ENCODE measurements around the gene GLI3. TPM values are rescaled to one million over a fixed set of nuclear protein-coding genes. Genes with fewer than 3 reads are reported as not detected.
"Not testable (repeated sequence)": the region's sequence is repeated elsewhere in the genome, so short reads cannot be mapped to it uniquely, and the experiment has no call there.

Gene GLI3
- total RNA-seq, 1 experiment from 2014 or later = 4.4 TPM

DNA sequence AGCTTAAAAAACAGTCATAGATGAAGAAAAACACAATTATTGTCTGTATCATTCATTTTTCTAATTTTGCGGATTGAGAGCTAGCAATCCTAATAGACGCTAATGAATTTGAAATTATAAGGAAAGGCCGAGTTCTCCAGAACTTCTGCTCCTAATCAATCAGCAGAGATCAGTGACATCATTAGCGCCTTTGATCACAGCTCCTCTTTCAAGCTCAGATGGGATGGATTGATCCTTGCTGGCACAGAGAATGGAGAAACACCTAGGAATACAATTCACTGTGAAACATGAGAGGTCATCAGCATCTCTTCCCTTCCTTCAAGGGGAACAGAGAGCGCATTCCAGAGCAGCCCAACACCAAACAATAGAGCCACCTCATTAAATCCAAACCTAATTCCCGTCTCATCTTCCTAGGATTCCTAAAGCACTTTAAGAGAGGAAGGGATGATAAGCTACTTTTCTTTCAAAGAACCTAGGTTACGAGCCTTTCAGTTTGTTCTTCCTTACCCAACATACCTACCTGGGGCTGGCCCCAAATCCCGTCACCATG is 24.4 kb downstream of the GLI3 start:
- no peak for DNase-seq (ENCODE audit: low read depth)

DNA sequence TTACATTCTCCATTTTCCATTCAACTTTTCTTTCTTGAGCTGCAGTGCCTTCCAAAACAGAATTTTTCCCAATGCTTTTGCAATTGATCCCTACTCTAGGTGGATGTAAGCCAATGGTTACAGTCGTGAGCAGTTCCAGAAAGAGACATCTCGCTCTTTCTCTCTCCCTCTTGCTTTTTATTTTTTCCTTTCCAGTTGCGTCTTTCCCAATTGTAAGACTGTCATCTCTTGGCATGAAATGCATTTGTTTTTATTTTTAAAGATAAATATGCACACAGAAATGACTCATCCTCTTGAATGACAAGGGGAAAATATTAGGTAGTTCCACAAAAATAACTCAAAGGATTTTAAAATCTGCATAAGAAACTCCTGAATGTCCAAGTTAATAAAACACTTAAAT is 25.1 kb downstream of the GLI3 start:
- DNase-seq (ENCODE audit: low read depth) = no peak

DNA sequence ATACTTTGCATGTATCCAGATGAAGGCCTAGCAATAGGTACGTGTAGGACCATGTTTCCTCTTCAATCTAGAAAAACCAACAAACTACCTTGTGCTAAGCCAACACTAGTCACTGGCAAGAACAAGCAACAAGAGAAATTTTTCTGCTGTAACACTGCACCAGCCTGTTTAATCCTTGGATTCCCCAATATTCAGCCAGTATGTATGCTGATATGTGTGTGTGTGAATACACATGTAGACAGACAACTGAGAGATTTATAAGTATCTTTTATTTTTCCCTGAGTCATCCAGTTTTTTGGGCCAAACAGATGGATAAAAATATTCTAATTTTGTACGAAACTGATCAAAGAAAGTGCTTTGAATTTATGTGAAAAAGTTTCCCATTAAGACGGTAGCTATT is 26.2 kb downstream of the GLI3 start:
- no peak for DNase-seq (ENCODE audit: low read depth)

DNA sequence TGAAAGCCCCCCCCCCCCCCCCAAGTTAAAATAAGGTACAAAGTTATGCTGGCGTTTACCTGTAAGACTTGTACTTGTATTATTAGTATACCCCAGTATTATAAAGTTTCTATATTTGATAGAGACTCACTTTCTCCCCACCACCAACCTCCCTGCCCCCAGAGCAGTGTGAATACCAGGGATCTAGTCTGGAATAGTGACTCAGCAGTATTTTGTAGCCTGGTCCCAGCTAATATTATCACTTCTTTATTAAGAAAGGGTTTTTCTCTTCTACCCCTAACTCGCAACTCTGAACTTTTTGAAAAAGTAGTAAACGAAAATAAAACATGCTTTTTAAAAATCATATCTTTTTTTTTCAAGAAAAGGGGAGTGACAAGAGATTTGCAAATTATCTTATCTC is 26.7 kb downstream of the GLI3 start:
- no peak for DNase-seq (ENCODE audit: low read depth)

DNA sequence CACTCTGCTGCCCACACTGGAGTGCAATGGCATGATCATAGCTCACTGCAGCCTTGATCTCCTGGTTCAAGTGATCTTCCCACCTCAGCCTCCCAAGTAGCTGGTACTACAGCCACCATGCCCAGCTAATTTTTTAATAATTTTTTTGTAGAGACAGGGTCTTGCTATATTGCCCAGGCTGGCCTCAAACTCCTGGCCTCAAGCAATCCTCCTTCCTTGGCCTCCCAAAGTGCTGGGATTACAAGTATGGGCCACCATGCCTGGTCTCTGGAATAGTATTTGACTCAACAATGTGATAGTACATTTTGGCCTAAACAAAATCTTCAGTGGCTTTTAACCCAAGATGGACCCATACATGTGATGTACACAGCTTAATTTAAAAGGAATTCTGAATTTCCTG is 27.9 kb downstream of the GLI3 start:
- DNase-seq (ENCODE audit: low read depth) = not testable (repeated sequence)

DNA sequence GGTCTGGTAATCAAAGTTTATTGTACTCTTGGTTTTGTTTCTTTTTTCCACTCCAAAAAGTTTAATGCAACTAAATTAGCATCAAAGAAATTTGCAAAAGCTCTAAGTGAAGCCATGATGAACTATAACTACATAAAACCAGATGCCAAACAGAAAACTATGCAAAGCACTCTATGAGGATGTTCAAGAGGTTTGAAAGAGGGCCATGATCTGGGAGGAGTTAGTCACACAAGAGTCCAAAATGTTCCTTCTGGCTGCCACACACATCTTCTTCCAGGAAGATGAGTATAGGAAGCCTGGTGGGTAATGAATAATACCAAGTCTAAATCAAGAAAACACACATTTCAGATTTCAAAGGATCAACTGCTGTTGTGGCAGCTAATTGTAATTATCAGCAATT is 28.4 kb downstream of the GLI3 start:
- DNase-seq (ENCODE audit: low read depth) = no peak

DNA sequence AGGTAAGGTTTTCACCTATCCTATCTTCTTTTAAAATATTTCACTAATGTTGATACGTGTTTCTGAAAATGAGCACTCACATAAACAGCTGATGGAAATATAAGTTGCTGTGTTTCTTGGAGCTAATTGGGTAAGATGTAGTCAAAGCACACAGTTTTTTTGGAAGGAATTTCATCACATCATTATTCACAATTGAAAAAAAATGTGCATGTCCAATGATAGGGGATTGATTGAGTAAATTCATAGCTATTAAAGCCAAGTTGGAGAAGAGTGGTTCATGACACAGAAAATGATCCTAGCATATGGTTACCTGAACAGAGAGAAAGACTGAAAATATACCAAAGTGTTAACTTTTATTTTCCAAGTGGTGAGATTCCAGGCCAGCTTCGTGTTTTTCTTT is 29.6 kb downstream of the GLI3 start:
- no peak for DNase-seq (ENCODE audit: low read depth)

DNA sequence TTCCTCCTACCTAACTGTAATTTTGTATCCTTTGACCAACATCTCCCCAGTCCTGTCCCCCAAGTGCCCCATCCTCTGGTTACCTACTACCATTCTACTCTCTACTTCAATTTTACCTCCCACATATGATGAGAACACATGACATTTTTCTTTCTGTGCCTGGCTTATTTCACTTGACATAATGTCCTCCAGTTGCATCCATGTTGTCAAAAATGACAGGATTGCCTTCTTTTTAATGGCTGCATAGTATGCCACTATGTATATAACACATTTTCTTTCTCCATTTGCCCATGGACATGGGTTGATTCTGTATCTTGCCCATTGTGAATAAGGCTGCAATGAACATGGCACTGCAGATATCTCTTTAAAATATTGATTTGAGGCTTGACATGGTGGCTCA is 33.7 kb downstream of the GLI3 start:
- DNase-seq (ENCODE audit: low read depth) = no peak

DNA sequence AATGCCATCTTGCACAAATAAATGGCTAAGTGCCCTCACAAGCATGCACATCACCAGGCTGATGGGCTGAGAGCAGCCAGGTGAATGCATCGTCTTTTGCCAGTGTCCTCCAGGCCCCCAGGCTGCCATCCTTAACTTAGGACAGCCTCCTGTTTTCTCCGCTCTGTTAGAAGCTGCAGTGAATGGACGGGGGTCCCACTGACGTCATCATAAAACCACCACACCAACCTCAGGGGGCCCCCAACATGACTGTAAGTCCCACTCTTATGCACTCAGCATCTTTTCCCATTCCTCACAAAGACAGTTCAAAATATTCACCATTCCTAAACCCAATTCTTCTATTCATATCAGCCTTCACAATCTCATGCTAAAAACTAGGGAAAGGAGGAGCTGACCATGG is 34.4 kb downstream of the GLI3 start:
- no peak for DNase-seq (ENCODE audit: low read depth)

DNA sequence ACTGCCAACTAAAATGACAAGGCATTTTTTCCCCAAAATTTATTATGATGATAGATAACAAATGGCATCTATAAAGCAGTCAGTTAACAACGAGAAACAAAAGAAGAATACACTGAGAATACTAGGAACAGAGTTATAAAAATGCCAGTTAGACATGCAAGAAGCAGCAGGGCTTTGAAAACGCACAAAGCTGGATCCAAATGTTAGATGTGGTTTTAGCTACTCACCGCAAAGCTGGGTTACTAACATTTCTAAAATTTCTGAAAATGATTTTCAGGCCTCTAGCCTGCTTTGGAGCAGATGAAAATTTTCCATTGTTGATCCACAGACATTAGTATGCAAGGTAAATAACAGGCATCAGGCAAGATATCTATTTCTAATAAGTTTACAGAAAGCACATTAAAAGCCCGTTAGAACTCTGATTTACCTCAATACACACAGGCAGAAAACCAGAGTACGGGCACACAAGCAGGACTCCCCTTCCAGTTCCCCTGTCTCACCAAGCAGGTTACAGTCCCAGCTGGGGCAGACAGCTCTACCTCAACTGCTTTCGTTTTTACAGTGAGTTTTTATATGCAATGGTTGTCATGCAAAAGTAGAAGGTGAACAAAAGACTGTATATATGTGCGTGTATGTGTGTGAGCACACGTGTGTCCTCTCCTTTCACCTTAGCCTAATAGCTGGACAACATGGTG is 37.9 kb downstream of the GLI3 start:
- DNase-seq (ENCODE audit: low read depth) = peak; percentile 71

DNA sequence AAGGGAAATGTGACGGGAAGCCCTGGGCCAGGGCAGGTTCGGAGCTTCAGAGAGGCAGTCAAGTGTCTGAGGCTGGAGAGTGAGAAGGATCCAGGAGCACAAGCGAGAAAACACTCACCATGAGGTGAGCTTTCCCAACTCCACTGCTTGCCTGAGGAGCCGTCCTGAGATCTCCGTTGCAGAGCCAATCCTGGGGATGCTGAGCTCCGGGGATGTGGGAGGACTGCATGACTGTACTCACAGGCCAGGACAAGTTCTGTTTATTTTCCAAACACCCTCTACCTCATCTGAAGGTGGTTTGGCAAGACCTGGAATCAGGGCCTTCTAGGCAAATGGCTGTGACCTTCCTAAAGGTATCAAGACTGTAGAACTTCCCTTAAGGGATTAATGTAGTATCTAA is 38.7 kb downstream of the GLI3 start:
- no peak for DNase-seq (ENCODE audit: low read depth)

DNA sequence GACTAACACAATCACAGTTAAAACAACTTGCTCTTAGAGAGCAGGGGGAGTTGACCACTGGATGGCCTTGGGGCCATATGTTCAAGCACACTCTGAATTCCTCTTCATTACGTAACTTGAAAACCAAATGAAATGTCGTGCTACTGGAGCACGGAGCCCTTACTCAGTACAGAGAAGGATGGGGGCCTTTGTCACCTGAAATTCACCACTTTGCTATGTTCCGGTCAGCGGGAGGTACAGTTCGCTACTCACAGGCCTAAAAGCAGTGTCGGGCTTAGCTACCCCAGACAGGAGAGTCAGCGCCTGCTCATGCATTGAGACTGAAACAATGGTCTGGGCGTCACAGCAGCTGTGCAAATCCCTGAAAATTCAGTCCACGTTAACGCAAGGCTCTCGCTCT is 39.6 kb downstream of the GLI3 start:
- DNase-seq (ENCODE audit: low read depth) = peak; percentile 32

DNA sequence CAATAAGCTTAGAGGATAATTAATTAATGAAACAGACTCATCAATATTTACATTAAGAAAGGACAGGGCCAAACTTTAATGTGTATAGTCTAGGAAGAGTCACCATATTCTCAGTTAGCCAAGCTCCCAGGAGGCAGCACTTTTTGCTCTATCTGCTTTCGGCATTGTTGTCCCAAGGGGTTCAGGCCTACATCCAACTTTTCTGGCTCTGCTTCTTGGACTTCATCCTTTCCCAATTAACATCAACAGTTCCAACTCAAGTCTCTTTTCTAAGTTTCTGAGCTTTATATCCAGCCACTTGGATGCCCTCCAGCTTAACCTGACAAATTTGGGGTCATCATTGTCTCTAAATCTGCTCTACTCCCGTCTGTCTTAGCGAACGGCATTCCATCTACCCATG is 42.8 kb downstream of the GLI3 start:
- no peak for DNase-seq (ENCODE audit: low read depth)

DNA sequence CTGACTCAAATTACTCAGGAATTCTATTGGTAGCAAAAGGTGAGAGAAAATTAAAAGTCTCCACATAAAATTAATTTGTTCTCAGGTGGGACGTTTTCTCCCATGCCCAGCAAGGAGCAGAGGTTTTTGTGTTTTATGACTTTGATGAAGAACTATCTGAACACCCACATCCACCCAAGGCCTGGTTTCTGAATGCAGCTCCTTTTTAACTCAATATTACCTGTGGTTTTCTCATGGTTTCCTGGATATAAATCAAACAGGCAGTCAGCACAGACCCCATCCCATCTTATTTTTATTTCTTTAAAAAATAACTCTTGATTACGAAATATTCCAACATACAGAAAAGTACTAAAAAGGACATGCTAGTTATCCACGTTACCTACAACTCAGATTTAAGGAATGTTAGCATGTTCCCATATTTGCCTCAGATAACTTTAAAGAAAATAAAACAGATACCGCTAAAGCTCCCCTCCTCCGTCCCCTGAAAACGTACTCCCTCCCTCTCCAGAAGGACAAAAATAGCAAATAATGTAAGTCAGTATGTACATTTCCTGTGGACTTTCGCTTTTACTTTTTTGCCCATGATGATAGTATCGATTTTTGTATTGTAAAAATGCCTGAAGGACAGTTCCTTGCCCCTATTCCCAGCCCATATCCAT is 43.4 kb downstream of the GLI3 start:
- no peak for DNase-seq (ENCODE audit: low read depth)

DNA sequence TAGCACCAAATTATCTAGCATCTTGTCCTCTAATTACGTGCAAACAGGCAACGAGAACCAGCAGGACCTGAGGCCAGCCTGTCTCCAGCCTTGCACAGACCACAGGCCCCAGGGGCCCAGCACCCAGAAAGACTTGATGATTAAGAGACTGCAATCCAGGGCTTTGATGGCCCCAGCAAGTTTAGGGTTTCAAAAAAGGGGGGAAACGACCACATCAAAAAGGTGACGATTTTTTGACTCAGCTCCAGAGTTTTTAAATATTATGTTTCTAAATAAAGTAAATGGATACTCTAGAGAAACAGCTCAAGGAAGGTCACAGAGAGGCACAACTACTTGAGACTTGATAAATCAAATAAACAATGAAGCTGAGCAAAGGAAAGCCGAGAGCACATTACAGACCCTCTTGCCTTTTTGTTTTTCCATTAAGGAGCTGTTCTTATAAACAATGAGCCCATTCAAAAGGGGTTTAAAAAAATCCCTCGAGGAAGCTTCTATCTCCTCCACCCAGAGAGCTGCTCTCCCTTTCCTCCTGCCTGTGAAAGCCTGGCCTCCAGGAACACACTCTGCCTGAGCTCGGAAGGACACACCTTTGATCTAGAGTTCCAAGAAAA is 44.1 kb downstream of the GLI3 start:
- DNase-seq (ENCODE audit: low read depth) = peak; percentile 38

DNA sequence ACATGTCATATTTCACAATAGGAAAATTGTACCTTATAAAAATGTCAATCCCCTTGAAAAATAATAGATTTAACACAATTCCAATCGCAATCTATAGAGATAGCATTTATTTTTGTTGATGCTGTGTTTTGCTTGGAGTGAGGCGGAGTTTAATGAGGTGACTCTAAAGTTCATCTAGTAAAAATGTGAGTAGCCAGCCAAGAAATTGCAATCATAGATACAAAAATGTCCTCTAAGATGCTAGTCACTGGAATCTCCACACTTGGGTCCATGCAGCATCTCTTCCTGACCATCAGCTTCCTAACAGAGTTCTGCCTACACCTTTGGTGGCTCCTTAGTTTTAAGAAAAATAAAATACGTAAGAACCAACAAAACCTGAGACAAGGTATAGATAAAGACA is 44.9 kb downstream of the GLI3 start:
- no peak for DNase-seq (ENCODE audit: low read depth)

DNA sequence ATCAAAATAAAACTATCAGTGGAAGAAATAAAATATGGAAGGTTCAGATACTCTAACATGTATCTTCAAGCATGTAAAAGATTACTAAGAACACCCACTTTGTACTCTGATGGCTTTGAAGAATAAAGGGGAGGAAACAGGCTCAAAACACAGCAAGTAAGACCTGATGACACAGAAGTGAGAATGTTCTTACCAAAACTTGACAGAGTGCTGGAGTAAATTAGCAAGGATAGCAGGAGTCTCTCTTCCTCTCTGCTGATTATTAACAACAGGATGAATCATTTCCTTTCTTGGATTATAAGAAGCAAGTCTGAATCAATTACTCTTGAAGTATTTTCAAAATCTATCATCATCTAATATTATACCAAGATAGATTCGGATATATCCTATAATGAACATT is 47.5 kb downstream of the GLI3 start:
- DNase-seq (ENCODE audit: low read depth) = peak; percentile 39

DNA sequence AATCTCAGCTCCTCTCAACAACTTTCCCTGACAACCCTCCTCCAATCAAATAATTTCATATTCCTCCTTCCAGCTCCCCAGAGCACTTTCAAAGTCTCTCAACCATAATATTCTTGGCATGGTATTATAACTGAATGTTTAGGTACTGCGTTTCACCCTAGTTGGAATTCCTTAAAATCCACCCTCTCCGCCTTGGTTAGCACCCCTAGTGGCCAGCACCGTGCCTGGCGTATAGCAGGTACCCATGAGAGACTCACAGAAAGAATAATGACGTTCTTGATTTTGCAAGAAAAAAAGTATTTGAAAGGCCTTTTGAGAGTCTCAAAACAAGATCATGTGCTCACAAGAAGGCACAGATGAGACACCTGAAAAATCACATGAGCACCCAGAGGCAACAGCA is 50.9 kb downstream of the GLI3 start:
- no peak for DNase-seq (ENCODE audit: low read depth)

DNA sequence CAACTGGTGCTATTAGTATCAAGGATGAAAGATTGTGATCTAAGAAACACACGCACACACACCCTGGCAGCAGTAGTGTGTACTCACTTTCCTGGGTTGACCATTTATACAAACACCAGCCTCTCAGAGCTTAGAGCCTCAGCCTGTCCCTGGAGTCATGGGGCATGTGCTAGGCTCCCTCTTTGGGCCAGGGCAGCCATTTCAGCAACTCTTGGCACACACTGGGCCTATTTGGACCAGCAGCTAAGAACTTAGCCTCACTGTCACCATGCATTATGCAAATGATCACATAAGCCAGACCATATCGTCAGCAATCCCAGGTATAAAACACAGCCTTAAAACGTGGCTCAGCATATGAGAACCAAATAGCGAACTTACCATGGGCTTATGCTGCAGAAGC is 51.3 kb downstream of the GLI3 start:
- DNase-seq (ENCODE audit: low read depth) = no peak

DNA sequence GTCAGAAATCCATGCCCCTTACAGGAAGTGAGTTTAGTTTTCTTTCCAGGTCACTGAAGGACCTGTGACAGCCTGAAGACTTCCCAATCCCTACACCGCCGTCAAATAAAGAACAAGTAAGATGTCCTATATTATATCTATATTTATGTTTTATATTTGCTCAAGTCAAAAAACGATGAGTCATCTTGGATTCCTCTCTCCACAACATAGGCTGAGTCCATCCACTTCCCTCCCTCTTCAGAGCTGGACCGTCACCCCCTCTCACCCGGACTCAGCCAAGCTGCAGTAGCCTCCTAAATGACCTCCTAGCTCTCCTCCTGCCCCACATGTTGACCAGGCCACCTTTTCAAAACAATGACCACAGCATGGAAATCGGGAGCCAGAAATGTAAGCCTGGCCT is 53.5 kb downstream of the GLI3 start:
- no peak for DNase-seq (ENCODE audit: low read depth)

DNA sequence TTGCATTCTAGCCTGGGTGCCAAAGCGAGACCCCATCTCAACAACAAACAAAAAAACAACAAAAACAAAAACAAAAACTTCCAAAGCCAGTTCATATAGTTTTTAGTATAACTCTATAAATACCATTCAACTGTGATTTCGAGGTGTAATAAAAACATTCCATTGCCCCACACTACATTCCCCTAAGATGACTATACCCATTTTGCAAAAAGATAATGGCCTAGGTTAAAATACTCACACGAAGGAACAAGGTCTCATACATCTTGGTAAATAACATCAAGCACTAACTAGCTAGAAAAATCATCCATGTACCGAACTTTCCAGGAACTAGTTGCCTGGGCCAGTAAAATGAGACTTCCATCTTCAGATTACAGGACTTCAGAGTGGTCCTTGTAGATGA is 55.4 kb downstream of the GLI3 start:
- DNase-seq (ENCODE audit: low read depth) = peak; percentile 28

DNA sequence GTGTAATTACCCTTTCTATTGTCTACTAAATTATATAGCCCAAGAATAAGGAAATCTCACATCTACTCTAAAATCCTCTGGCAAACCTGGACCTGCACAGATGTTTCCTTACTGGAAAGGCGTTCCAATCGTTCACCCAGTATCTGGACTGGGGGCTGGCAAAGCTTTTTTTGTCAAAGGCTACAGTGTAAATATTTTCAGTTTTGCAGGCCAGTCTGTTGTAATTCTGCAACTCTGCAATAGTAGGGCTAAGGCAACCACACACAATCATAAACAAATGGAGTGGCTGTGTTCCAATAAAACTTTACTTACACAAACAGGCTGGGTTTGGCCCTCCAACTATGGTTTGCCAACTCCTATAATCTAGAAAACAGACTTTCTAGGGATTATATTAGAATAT is 56.2 kb downstream of the GLI3 start:
- no peak for DNase-seq (ENCODE audit: low read depth)

DNA sequence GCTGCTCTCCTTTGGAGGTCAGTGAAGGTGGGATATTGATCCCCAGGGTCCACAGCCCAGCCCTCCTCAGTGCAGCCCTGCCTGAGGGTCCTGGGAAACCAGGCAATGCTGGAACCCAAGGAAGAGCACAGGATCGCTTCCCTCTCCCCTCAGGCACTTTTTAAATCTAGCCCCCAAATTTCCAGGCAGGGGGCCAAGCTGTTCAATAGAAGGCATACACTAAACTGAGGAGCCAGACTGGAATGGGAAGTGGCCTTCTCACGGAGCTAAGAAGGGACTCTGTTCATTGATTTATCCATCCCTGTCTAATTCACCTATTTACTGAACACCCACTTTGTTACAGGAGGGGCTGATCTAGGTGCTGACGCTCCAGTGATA is 60.3 kb downstream of the GLI3 start:
- no peak for DNase-seq (ENCODE audit: low read depth)
